ENCODE measurements around the gene TMEM62. TPM values are rescaled to one million over a fixed set of nuclear protein-coding genes. Genes with fewer than 3 reads are reported as not detected.

TMEM62 gene
- total and polyA plus RNA-seq, 8 donors: 16.7 to 31.0 (median 19.7) TPM

- Histone ChIP-seq H3K36me3 (no peaks in the 10 kb centered on the region), H3K4me3 (no peak overlapping the region), H3K27me3 (peaks cover 0 to 8% of the 10 kb centered on the region in 2 donors), H3K9me3 (no peaks in the 10 kb centered on the region), H3K27ac (no peak overlapping the region), H3K4me1 (no peaks in the 10 kb centered on the region)
- intact Hi-C loops (cut with DNase I): no loop called here
- ATAC-seq (no peak), DNase-seq (no peak)
- no peak for TF ChIP-seq CTCF (IDR thresholded peaks at IDR 0.05)
These were observed 81.4 kb downstream of the TMEM62 start for GRCh38 chr15:43214592-43215295.

- H3K9me3 ChIP-seq: no peaks in the 10 kb centered on the region
These were observed 82.6 kb downstream of the TMEM62 start for GRCh38 chr15:43215961-43216360.

GRCh38 chr15:43218908-43219706 is 85.7 kb downstream of the TMEM62 start:
- no peak for TF ChIP-seq CTCF (IDR thresholded peaks at IDR 0.05)
- Histone ChIP-seq H3K4me1 (no peaks in the 10 kb centered on the region), H3K27ac (no peak overlapping the region), H3K4me3 (no peak overlapping the region), H3K27me3 (no peaks in the 10 kb centered on the region), H3K9me3 (no peaks in the 10 kb centered on the region), H3K36me3 (no peaks in the 10 kb centered on the region)
- ATAC-seq (no peak), DNase-seq (peak in 1 of 4 donors; percentile 21)
- intact Hi-C loops (cut with DNase I): no loop called here

More at GRCh38 chr15:43215961-43216360, 82.6 kb downstream of the TMEM62 start:
- DNase-seq (no peak), ATAC-seq (no peak)
- no peak for TF ChIP-seq CTCF (IDR thresholded peaks at IDR 0.05)
- Histone ChIP-seq H3K36me3 (no peaks in the 10 kb centered on the region), H3K27ac (no peak overlapping the region), H3K27me3 (no peaks in the 10 kb centered on the region), H3K4me3 (no peak overlapping the region), H3K4me1 (no peaks in the 10 kb centered on the region)
- intact Hi-C loops (cut with DNase I): no loop called here

- no peak overlapping the region for H3K27ac ChIP-seq
- intact Hi-C loops (cut with DNase I): loop anchor here in 1 of 2 donors (10.0 kb wide), 1 partner anchor 55 kb away; no protein-coding TSS in a partner anchor
- TF ChIP-seq CTCF (IDR thresholded peaks at IDR 0.05): no peak
- no peaks in the 10 kb centered on the region for H3K27me3 ChIP-seq
- ATAC-seq (no peak), DNase-seq (no peak)
- H3K4me3 ChIP-seq: no peak overlapping the region
- H3K9me3 ChIP-seq: no peaks in the 10 kb centered on the region
- H3K4me1 ChIP-seq: no peaks in the 10 kb centered on the region
- H3K36me3 ChIP-seq: no peaks in the 10 kb centered on the region
These were observed 86.8 kb downstream of the TMEM62 start for GRCh38 chr15:43219929-43220928.

All from left lung (tissue), 10 donors.